BLaER1 (cell line): ENCODE measurements around the gene PLCH1.
A peak's percentile ranks its signal among the peaks of the same experiment; 100 is the strongest.

Experiments used
- H3K27ac ChIP-seq: shearing (Covaris generic); formaldehyde crosslinking; 2 replicates; pipeline ENCODE4 v1.8.1; 2022
- H3K27me3 ChIP-seq: shearing (Covaris generic); formaldehyde crosslinking; 2 replicates; pipeline ENCODE4 v1.8.1; 2022
- H3K36me3 ChIP-seq: shearing (Covaris generic); formaldehyde crosslinking; 2 replicates; pipeline ENCODE4 v1.8.1; 2022
- H3K4me1 ChIP-seq: shearing (Covaris generic); formaldehyde crosslinking; 2 replicates; pipeline ENCODE4 v1.8.1; 2022
- H3K4me2 ChIP-seq: shearing (Covaris generic); formaldehyde crosslinking; 2 replicates; pipeline ENCODE4 v1.8.1; 2022
- H3K4me3 ChIP-seq: shearing (Covaris generic); formaldehyde crosslinking; 2 replicates; pipeline ENCODE4 v1.8.1; 2022
- H3K9ac ChIP-seq: shearing (Covaris generic); formaldehyde crosslinking; 2 replicates; pipeline ENCODE4 v1.8.1; 2022
- H3K9me3 ChIP-seq: shearing (Covaris generic); formaldehyde crosslinking; 2 replicates; pipeline ENCODE4 v1.8.1; 2022
- H4K20me1 ChIP-seq: shearing (Covaris generic); formaldehyde crosslinking; 2 replicates; pipeline ENCODE4 v1.8.1; 2022
- Cebpa-rat ChIP-seq: shearing (Covaris generic); IDR thresholded peaks from 2 replicates; pipeline ENCODE4 v1.8.1; 2022

PLCH1 gene

GRCh38 chr3:155736381-155736780 is 8.5 kb downstream of the PLCH1 start:
- Histone ChIP-seq H3K4me1 (peaks cover 12% of the 10 kb centered on the region), H3K4me2 (no peak overlapping the region), H3K36me3 (no peaks in the 10 kb centered on the region), H4K20me1 (no peaks in the 10 kb centered on the region), H3K27me3 (no peaks in the 10 kb centered on the region), H3K9ac (no peak overlapping the region), H3K9me3 (no peaks in the 10 kb centered on the region; the same call in 1 of the 2 replicates), H3K4me3 (no peak overlapping the region), H3K27ac (no peak overlapping the region)
- no peak for TF ChIP-seq Cebpa-rat

DNA sequence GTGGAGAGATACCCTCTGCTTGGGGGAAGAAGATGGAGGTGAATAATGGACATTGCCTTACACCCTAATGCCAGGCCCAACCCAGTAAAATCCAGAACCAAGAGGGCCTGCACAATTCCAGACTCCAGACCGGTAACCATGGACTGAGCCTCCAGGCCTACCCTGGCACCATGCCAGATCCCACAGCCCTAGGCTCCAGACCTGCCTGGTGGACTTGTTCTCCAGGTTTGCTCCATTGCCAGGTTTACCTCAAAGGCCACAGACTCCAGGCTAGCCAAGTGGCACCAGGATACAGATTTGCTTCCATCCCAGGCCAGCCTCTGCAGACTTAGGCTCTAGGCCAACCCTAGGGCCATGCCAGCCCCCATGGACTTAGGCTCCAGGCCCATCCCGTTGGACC is 14.0 kb downstream of the PLCH1 start:
- Histone ChIP-seq H3K27ac (no peak overlapping the region), H3K9me3 (no peaks in the 10 kb centered on the region; the same call in 1 of the 2 replicates), H3K4me2 (no peak overlapping the region), H3K9ac (no peak overlapping the region), H3K4me1 (no peaks in the 10 kb centered on the region), H3K36me3 (no peaks in the 10 kb centered on the region), H3K27me3 (no peaks in the 10 kb centered on the region), H4K20me1 (no peaks in the 10 kb centered on the region), H3K4me3 (no peak overlapping the region)
- TF ChIP-seq Cebpa-rat: no peak

- no peaks in the 10 kb centered on the region for H3K4me1 ChIP-seq
- no peaks in the 10 kb centered on the region for H3K36me3 ChIP-seq
- no peaks in the 10 kb centered on the region for H3K27me3 ChIP-seq
- no peak overlapping the region for H3K9ac ChIP-seq
- H4K20me1 ChIP-seq: no peaks in the 10 kb centered on the region
- H3K4me2 ChIP-seq: no peak overlapping the region
- H3K4me3 ChIP-seq: no peak overlapping the region
- no peaks in the 10 kb centered on the region; the same call in 1 of the 2 replicates for H3K9me3 ChIP-seq
- no peak overlapping the region for H3K27ac ChIP-seq
- no peak for TF ChIP-seq Cebpa-rat
Observed at GRCh38 chr3:155727836-155728235, 17.0 kb downstream of the PLCH1 start.

DNA sequence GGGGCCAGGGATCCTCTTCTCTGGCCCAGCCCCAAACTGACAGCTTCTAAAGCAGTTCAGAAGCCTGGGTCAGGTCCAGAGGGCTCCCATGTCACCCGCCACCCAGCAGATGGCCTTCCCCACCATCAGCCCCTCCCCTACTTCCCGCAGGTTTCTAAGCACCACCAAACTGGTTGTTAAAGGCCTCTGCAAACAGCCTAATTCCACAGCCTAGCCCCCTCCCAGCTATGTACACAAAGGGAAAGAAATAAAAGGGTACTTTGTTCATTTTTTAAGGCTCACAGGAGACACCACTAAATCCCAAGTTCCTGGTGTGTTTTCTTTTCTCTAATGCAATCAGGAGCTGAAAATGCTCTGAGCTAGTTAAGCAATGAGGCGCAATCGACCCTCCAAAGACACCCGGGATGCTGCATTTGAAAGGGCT is 30.6 kb downstream of the PLCH1 start:
- Histone ChIP-seq H3K9me3 (peaks cover 31% of the 10 kb centered on the region), H3K27me3 (no peaks in the 10 kb centered on the region), H4K20me1 (no peaks in the 10 kb centered on the region), H3K4me2 (peak overlapping the region; percentile 74), H3K36me3 (0 out of 2 replicates have a peak, but pooled peaks cover 5% of the 10 kb centered on the region), H3K4me3 (no peak overlapping the region), H3K27ac (peak overlapping the region; percentile 41), H3K9ac (no peak overlapping the region), H3K4me1 (peaks cover 50% of the 10 kb centered on the region)
- no peak for TF ChIP-seq Cebpa-rat

DNA sequence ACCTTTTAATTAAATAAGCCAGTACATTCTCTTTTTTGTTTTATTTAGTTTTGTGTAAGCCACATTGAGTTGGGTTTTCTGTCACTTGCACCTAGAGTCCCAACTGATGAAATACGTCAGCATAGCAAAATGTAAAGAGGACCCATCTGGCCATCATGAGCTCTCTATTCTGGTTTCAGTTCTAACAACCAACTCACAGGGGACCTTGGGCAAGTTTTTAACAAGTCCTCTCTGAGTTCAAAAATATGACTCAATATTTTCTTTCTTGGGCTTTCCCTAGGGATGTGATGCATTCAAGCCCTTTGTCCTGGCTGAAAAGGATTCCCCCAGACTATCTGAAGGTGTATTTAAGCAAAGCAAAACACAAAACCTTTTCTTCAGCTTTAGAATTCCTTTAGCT is 32.9 kb downstream of the PLCH1 start:
- peaks cover 14% of the 10 kb centered on the region for H3K9me3 ChIP-seq
- H3K27me3 ChIP-seq: no peaks in the 10 kb centered on the region
- no peak overlapping the region; the same call in 1 of the 2 replicates for H3K4me3 ChIP-seq
- peak; percentile 64; the same call in 1 of the 2 replicates for TF ChIP-seq Cebpa-rat
- no peaks in the 10 kb centered on the region for H4K20me1 ChIP-seq
- H3K27ac ChIP-seq: peak overlapping the region; percentile 74
- peak overlapping the region; percentile 49; the same call in 1 of the 2 replicates for H3K9ac ChIP-seq
- H3K36me3 ChIP-seq: 0 out of 2 replicates have a peak, but pooled peaks cover under 1% of the 10 kb centered on the region
- peak overlapping the region; percentile 74 for H3K4me2 ChIP-seq
- peaks cover 50% of the 10 kb centered on the region for H3K4me1 ChIP-seq

GRCh38 chr3:155704771-155705559 is 39.9 kb downstream of the PLCH1 start:
- no peak overlapping the region for H3K27ac ChIP-seq
- H3K4me2 ChIP-seq: no peak overlapping the region
- no peak overlapping the region for H3K9ac ChIP-seq
- H3K4me1 ChIP-seq: peaks cover 3% of the 10 kb centered on the region; the same call in 1 of the 2 replicates
- no peaks in the 10 kb centered on the region for H4K20me1 ChIP-seq
- 0 out of 2 replicates have a peak, but pooled peaks cover 5% of the 10 kb centered on the region for H3K9me3 ChIP-seq
- H3K27me3 ChIP-seq: no peaks in the 10 kb centered on the region
- H3K36me3 ChIP-seq: no peaks in the 10 kb centered on the region
- TF ChIP-seq Cebpa-rat: no peak
- H3K4me3 ChIP-seq: no peak overlapping the region

DNA sequence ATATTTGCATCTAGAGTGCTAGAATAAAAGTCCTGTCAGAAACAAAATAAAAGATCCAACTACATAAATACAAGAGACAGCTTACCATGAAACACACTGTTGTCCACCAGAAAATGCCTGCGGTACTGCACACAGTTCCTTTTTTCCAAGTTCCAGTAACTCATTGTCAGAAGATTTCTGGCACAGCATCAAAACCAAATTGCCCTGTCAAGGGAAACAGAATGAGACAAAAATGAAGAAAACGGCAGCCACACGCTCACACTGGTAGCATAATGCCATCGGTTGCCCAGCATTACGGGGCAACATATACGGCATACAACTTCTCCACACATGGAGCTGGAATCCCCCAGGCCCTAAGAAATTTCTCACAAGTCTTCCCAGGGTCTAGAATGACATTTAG is 40.8 kb downstream of the PLCH1 start:
- no peaks in the 10 kb centered on the region for H3K9me3 ChIP-seq
- TF ChIP-seq Cebpa-rat: no peak

GRCh38 chr3:155702745-155703591 is 41.9 kb downstream of the PLCH1 start:
- TF ChIP-seq Cebpa-rat: no peak
- no peaks in the 10 kb centered on the region for H3K36me3 ChIP-seq
- no peaks in the 10 kb centered on the region for H3K4me1 ChIP-seq
- H3K4me2 ChIP-seq: no peak overlapping the region
- no peak overlapping the region for H3K4me3 ChIP-seq
- H3K27ac ChIP-seq: no peak overlapping the region
- H3K9me3 ChIP-seq: no peaks in the 10 kb centered on the region
- no peaks in the 10 kb centered on the region for H3K27me3 ChIP-seq
- H4K20me1 ChIP-seq: no peaks in the 10 kb centered on the region
- no peak overlapping the region for H3K9ac ChIP-seq

More for the DNA sequence above, 40.8 kb downstream of the PLCH1 start:
- Histone ChIP-seq H3K36me3 (no peaks in the 10 kb centered on the region), H3K4me1 (no peaks in the 10 kb centered on the region), H3K4me2 (no peak overlapping the region), H4K20me1 (no peaks in the 10 kb centered on the region), H3K9ac (no peak overlapping the region), H3K27ac (no peak overlapping the region), H3K27me3 (no peaks in the 10 kb centered on the region), H3K4me3 (no peak overlapping the region)

DNA sequence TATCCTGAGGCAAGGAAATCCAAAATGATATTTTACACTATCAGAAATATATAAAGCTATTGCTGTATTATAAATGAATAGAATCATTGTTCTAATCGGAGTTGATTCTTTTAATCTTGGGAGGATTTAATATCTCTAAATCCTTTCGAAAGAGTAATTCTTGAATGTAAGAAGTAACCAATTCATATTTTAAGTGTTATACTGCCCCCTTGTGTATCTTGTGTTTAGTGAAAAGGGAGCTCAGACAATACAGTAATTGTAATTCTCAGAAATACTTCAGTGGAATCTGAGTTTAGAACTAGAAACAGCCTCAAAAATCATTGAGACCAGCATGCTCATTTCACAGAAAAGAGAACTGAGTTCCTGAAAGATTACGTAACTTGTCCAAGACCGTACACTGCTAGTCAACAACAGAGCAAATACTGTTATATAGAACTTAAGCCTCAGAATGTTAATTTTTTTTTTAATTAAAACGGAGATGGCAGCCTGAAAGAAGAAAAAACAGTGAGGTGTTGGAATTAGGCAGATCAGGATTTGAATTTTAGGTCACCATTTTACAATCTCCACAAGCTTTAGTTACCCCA is 42.9 kb downstream of the PLCH1 start:
- Histone ChIP-seq H3K4me3 (no peak overlapping the region), H3K36me3 (no peaks in the 10 kb centered on the region), H3K9me3 (no peaks in the 10 kb centered on the region), H3K4me2 (no peak overlapping the region), H3K27ac (no peak overlapping the region), H3K4me1 (no peaks in the 10 kb centered on the region), H3K9ac (no peak overlapping the region), H3K27me3 (no peaks in the 10 kb centered on the region), H4K20me1 (no peaks in the 10 kb centered on the region)
- TF ChIP-seq Cebpa-rat: no peak
